Keratinocyte (primary cell): ENCODE data around the gene MRPS15. TPM values are rescaled to one million over a fixed set of nuclear protein-coding genes. Genes with fewer than 3 reads are reported as not detected.

ENCODE experiments used
- DNase-seq: peaks from one replicate; pipeline ENCODE4 v3.0.0-alpha.2; 2011; ENCODE audit warnings: low read depth, missing footprints, low spot score
- FAIRE-seq: peaks from 2 replicates; lab custom pipeline; 2011; peaks lifted over from hg19 to GRCh38; lab: Jason Lieb, UNC
- H2AFZ ChIP-seq: 2 replicates; pipeline ENCODE4 v1.6.0; 2012; ENCODE audit warnings: low read length, control low read depth, inconsistent platforms; ENCODE audit not compliant: control insufficient read depth
- H3K27ac ChIP-seq: 2 replicates; pipeline ENCODE4 v1.5.1; 2011; ENCODE audit warnings: low read length; ENCODE audit not compliant: control insufficient read depth, insufficient read depth
- H3K27me3 ChIP-seq: 3 replicates; pipeline ENCODE4 v1.6.0; 2011; ENCODE audit warnings: low read length; ENCODE audit not compliant: control insufficient read depth, insufficient read depth; ENCODE audit errors: extremely low read depth
- H3K36me3 ChIP-seq, 2 experiments: 2 replicates in 1 of 2; 3 replicates in 1 of 2; pipeline ENCODE4 v1.5.1; 2011; ENCODE audit warnings: low read length in 2 of 2, mild to moderate bottlenecking in 1 of 2; ENCODE audit not compliant: control insufficient read depth in 2 of 2, insufficient read depth in 2 of 2; ENCODE audit errors: extremely low read depth in 1 of 2
- H3K4me1 ChIP-seq: 3 replicates; pipeline ENCODE4 v1.5.1; 2011; ENCODE audit warnings: low read length; ENCODE audit not compliant: control insufficient read depth, insufficient read depth; ENCODE audit errors: extremely low read depth
- H3K4me2 ChIP-seq: 3 replicates; pipeline ENCODE4 v1.6.0; 2011; ENCODE audit warnings: low read depth, low read length; ENCODE audit not compliant: control insufficient read depth, insufficient read depth; ENCODE audit errors: extremely low read depth
- H3K4me3 ChIP-seq, 3 experiments: fragments of 200-600 bp in 1 of 3; sonication (generic) in 1 of 3; 2 replicates in 2 of 3; 3 replicates in 1 of 3; pipeline ENCODE4 v1.5.1; 2011 to 2016; ENCODE audit warnings: low read length in 3 of 3, mild to moderate bottlenecking in 3 of 3, control low read depth in 2 of 3, inconsistent platforms in 1 of 3, low read depth in 1 of 3, mixed read lengths in 1 of 3, mixed run types in 1 of 3, moderate library complexity in 1 of 3; ENCODE audit not compliant: control insufficient read depth in 2 of 3, insufficient read depth in 2 of 3; ENCODE audit errors: extremely low read depth in 1 of 3
- H3K79me2 ChIP-seq: 2 replicates; pipeline ENCODE4 v1.6.0; 2012; ENCODE audit warnings: low read length; ENCODE audit not compliant: control insufficient read depth, insufficient read depth
- H3K9ac ChIP-seq: 3 replicates; pipeline ENCODE4 v1.6.0; 2011; ENCODE audit warnings: low read length; ENCODE audit not compliant: control insufficient read depth, insufficient read depth; ENCODE audit errors: extremely low read depth
- H3K9me1 ChIP-seq: 3 replicates; pipeline ENCODE4 v1.6.0; 2011; ENCODE audit warnings: low read length; ENCODE audit not compliant: control insufficient read depth, insufficient read depth; ENCODE audit errors: extremely low read depth
- H3K9me3 ChIP-seq: 2 replicates; pipeline ENCODE4 v1.5.1; 2012; ENCODE audit warnings: low read depth, low read length; ENCODE audit not compliant: control insufficient read depth
- H4K20me1 ChIP-seq: 3 replicates; pipeline ENCODE4 v1.6.0; 2011; ENCODE audit warnings: low read length; ENCODE audit not compliant: control insufficient read depth, insufficient read depth; ENCODE audit errors: extremely low read depth
- CTCF ChIP-seq, 3 experiments: IDR thresholded peaks in 1 of 3; conservative IDR thresholded peaks in 1 of 3; optimal IDR thresholded peaks in 1 of 3; 2 replicates in 2 of 3; 3 replicates in 1 of 3; pipeline versions ENCODE3 to v1.5.1; 2011; ENCODE audit warnings: low read length in 3 of 3, mild to moderate bottlenecking in 3 of 3, moderate library complexity in 2 of 3, control low read depth in 1 of 3, inconsistent platforms in 1 of 3; ENCODE audit not compliant: insufficient read depth in 2 of 3; ENCODE audit errors: extremely low read depth in 1 of 3
- EZH2 ChIP-seq: IDR thresholded peaks from one replicate; pipeline ENCODE4 v1.6.1; 2012; ENCODE audit warnings: inconsistent platforms, mild to moderate bottlenecking, low read length, moderate library complexity
- dilution Hi-C: fragments of 300-500 bp; cut with MboI; formaldehyde crosslinking; loops from one replicate; pipeline ENCODE4 v1.7.0; 2020; ENCODE audit warnings: low sequenced_read_pairs; ENCODE audit not compliant: extremely low pct_ligation_motif_present
- polyA plus RNA-seq, 5 experiments: library from polyadenylated mRNA; depleted of rRNA in 3 of 5; stranded (reverse) in 3 of 5; stranded (forward) in 1 of 5; unstranded in 1 of 5; fragments of >200 nt; gene quantifications; 1 replicate in 1 of 5; 2 replicates in 3 of 5; 3 replicates in 1 of 5; pipeline versions ENCODE4 v1.2.1 to v1.2.3, GENCODE V29; 2011 to 2012; ENCODE audit warnings: missing spikeins in 2 of 5, low read depth in 1 of 5, low replicate concordance in 1 of 5

The MRPS15 gene
- polyA plus RNA-seq, 1 donor (not counting 4 experiments of a cell fraction or from before 2014, with no cell fraction given): 130 TPM

- FAIRE-seq: no peak
- dilution Hi-C loops: no loop called here
These were observed 31.1 kb downstream of the MRPS15 start for GRCh38 chr1:36433102-36433501.

GRCh38 chr1:36432616-36433015 lies 31.6 kb downstream of the MRPS15 start:
- no peaks in the 10 kb centered on the region for H3K9me3 ChIP-seq
- H3K27ac ChIP-seq: no peak overlapping the region
- no peak overlapping the region for H2AFZ ChIP-seq
- H3K4me1 ChIP-seq: peaks cover 13% of the 10 kb centered on the region
- H3K36me3 ChIP-seq: peaks cover 0 to 2% of the 10 kb centered on the region in 2 experiments
- no peak for DNase-seq
- no peak overlapping the region for H3K9ac ChIP-seq
- no peak overlapping the region for H3K4me3 ChIP-seq
- no peak overlapping the region for H3K4me2 ChIP-seq
- no peaks in the 10 kb centered on the region for H4K20me1 ChIP-seq
- dilution Hi-C loops: no loop called here
- H3K9me1 ChIP-seq: no peaks in the 10 kb centered on the region
- no peaks in the 10 kb centered on the region for H3K79me2 ChIP-seq
- no peak for TF ChIP-seq CTCF (optimal IDR thresholded peaks at IDR 0.05 in 1 of 3, IDR thresholded peaks at IDR 0.05 in 1 of 3, conservative IDR thresholded peaks at IDR 0.05 in 1 of 3; ENCODE audit: extremely low read depth in 1 of 3, insufficient read depth in 2 of 3, low read length in 3 of 3)
- TF ChIP-seq EZH2: no peak
- H3K27me3 ChIP-seq: no peaks in the 10 kb centered on the region
- FAIRE-seq: no peak

More at GRCh38 chr1:36433102-36433501, 31.1 kb downstream of the MRPS15 start:
- Histone ChIP-seq H3K4me3 (no peak overlapping the region), H3K4me2 (no peak overlapping the region), H4K20me1 (no peaks in the 10 kb centered on the region), H2AFZ (no peak overlapping the region), H3K9me1 (no peaks in the 10 kb centered on the region), H3K9me3 (no peaks in the 10 kb centered on the region), H3K27ac (no peak overlapping the region), H3K36me3 (peaks cover 0 to 2% of the 10 kb centered on the region in 2 experiments), H3K27me3 (no peaks in the 10 kb centered on the region), H3K9ac (no peak overlapping the region), H3K4me1 (peaks cover 15% of the 10 kb centered on the region), H3K79me2 (no peaks in the 10 kb centered on the region)
- no peak for TF ChIP-seq CTCF (optimal IDR thresholded peaks at IDR 0.05 in 1 of 3, IDR thresholded peaks at IDR 0.05 in 1 of 3, conservative IDR thresholded peaks at IDR 0.05 in 1 of 3; ENCODE audit: extremely low read depth in 1 of 3, insufficient read depth in 2 of 3, low read length in 3 of 3)
- no peak for TF ChIP-seq EZH2
- no peak for DNase-seq
